Effector CD4-positive, alpha-beta T cell (primary cell): ENCODE measurements around the gene RDH13.
"Not testable (repeated sequence)": the region's sequence is repeated elsewhere in the genome, so short reads cannot be mapped to it uniquely, and the experiment has no call there.

Experiments
- DNase-seq: peaks from one replicate; pipeline ENCODE4 v3.0.0-alpha.2; 2020

RDH13 gene

DNA sequence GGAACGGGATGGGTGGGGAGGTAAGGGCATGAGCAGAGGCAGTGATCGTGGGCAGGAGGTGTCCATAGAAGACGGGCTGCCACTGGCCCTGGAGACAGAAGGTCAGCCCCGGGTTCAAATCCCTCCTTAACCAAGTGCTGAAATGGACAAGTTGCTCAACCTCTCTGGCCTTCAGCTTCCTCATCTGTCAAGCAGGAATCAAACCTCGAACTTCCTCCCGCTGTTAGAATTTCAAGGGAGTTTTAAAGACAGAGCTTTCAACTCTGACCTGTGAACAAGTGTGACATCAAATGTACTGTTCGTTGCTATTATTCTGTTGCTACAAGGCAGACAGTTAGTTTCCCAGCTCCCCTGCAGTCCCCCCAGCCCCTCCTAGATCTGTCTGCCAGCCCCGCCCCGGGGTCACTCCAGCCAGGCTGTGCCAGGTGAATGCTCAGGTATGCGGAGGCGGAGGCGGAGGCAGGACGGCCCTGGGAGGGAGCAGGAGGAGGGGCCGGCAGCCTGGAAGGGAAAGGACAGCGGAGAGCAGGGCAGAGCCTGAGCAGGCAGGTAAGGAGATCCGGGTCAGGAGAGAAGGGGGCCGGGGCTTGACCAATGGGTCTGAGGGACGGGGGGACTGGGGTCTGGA, 12.5 kb upstream of the RDH13 start, which contains the start of gene EPS8L1:
TSS of gene EPS8L1 (plus strand) at position 499 of the 628 bp plus-strand sequence. CDS start 576 bp downstream, outside the sequence.
- DNase-seq = no peak

- DNase-seq = no peak
Measured at GRCh38 chr19:55071913-55072312, 9.0 kb upstream of the RDH13 start.

GRCh38 chr19:55071129-55071502, 8.2 kb upstream of the RDH13 start:
- no peak for DNase-seq

GRCh38 chr19:55070466-55071128, 7.6 kb upstream of the RDH13 start:
- DNase-seq = no peak

GRCh38 chr19:55069865-55070197, 6.9 kb upstream of the RDH13 start:
- no peak for DNase-seq

DNA sequence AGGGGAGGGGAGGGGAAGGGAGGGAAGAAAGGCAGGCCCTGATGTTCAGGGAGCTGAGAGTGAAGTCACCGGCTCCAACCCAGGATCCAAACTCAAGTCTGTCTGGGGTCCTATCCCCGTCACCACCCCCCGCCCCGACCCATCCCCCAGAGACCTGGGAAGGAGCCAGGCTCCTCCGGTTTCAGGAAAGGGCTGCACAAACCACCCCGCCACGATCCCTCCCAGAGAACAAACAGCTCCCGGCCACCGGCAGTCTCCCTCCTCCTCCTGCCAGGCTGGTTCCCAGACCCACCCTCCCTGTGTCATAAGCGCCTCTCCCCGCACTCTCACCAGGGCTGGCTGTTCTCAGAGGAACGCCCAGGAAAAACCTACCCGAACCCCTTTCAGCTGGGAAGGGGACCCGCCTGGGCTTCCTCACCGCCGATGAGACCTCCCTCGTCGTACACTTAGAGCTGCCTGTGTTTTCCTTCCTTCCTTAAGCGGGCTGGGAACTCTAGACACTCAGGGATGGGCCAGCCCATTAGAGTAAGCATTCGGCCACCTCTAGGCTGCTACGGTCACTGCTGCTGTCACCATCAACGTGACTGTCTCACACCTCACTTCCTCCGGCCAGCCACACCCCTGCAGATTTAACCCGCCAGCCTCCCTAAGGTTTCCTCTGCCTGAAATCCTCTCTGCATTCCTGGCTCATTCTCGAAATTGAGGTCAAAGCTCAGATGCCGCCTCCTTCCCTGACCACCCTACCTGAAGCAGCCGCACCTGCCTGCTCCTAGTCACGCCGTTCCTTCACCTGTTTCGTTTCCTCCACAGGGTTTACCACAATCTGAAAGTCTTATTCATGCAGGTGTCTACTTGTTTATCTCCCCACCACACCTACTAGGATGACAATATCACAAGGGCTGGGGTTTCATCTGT, 6.3 kb upstream of the RDH13 start:
- DNase-seq = no peak

- no peak for DNase-seq
Measured at GRCh38 chr19:55067869-55068268, 4.9 kb upstream of the RDH13 start.

GRCh38 chr19:55066107-55066709, 3.3 kb upstream of the RDH13 start:
- no peak for DNase-seq

DNA sequence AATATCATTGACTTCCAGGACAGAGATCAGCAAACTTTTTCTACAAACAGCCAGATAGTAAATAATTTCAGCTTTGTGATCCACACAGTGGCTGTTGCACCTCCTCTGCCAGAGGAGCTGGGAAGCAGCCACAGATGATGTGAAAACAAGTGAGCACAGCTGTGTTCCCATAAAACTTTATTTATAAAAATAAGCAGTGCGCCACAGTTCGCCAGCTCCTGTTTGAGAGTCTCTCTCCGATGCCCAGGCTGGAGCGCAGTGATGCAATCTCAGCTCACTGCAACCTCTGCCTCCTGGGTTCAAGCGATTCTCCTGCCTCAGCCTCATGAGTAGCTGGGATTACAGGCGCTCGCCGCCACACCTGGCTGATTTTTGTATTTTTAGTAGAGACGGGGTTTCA, 2.6 kb upstream of the RDH13 start:
- not testable (repeated sequence) for DNase-seq

GRCh38 chr19:55063492-55063843, 520 bp upstream of the RDH13 start:
- no peak for DNase-seq

GRCh38 chr19:55060287-55060686, 2.7 kb downstream of the RDH13 start:
- DNase-seq = not testable (repeated sequence)

DNA sequence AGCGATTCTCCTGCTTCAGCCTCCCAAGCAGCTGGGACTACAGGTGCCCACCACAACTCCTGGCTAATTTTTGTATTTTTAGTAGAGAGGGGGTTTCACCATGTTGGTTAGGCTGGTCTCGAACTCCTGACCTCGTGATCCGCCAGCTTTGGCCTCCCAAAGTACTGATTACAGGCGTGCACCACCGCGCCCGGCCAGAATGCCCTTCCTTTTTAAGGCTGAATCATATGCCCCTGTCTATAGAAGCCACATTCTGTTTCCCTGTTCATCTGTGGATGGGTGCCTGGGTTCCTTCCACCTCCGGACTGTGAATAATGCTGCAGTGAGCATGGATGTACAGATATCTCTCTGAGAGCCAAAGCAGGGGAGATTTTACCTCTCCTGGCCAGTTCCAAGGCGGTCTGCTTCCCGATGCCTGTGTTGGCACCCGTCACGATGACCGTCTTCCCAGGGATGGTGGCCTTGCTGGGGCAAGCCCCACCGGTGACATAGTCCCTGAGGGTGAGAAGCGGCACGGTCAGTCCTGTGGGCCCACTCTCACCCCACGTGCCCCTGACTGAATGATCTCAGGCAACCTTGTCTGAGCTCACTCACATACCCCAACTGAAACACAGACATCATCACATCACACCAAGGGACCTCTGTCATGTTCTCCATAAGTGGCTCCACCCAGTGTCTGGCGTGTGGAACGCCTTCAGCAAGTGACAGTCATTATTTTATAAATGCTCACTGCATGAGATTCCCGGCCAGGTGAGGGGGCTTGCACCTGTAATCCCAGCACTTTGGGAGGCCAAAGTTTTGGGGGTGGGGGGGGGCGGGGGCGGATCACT, 4.0 kb downstream of the RDH13 start:
- no peak for DNase-seq

DNA sequence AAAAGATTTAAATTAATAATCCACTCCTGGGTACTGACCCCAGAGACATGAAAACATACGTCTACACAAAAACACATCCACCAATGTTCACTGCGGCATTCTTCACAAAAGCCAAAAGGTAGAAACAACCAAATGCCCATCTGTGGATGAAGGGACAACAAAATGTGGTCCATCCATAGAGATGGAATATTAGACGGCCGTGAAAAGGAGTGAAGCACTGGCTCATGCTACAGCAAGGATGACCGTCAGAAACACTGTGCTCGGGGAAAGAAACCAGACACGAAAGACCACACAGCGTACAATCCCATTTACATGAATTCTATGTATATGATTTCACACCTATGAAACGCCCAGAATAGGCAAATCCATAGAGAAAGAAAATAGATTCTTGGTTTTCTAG, 6.1 kb downstream of the RDH13 start:
- no peak for DNase-seq

DNA sequence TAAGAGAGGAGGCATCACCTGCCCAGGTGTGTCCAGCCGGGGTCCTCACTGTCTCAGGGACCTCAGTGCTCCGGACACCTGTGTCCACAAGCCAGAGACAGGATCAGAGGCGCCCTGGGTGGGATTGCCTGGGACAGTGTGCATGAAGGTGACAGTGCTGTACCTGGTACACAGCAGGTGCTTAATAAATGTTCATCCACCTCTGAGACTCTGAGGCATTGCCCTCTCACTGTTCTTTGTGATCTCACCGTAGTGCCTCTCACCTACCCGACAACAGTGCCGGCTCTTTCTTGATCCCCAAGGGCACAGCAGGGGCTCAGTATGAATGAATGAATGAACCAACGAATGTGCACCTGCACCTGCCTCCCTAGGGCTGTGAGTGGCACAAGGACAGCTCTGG, 9.2 kb downstream of the RDH13 start:
- no peak for DNase-seq

DNA sequence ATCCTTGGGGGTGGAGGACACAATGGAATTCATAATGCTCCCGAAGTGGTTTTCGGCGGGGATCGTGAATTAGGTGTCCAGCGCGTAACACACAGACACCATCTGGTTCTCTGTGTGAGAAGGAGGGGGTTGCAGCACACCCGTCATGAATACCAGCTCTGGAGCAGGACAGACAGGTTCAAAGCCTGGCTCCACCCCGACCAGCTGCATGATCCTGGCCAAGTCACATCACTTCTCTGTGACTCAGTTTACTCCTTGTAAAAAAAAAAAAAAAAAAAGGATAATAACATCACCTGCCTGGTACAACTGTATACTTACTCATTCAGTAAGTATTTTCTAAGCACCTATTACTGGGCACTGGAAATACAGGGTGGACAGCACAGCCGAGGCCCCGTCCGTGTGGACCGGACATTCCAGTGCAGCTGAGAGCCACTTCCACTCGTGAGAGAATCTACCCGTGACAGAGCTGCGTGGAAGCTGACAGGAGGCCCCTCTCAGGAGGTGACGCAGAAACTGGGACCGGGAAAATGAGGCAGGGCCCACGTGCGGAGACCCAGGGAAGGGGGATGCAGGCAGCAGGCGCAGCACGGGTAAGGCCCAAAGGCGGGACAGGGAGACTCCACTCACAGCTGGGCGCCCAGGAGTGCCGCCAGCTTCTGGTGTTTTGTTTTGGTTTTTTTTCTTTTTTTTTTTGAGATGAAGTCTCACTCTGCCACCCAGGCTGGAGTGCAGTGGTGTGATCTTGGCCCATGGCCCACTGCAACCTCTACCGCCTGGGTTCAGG, 12.0 kb downstream of the RDH13 start:
- DNase-seq = no peak

GRCh38 chr19:55048446-55048845, 14.5 kb downstream of the RDH13 start:
- DNase-seq = no peak

- no peak for DNase-seq
Measured at GRCh38 chr19:55047951-55048350, 15.0 kb downstream of the RDH13 start.

DNA sequence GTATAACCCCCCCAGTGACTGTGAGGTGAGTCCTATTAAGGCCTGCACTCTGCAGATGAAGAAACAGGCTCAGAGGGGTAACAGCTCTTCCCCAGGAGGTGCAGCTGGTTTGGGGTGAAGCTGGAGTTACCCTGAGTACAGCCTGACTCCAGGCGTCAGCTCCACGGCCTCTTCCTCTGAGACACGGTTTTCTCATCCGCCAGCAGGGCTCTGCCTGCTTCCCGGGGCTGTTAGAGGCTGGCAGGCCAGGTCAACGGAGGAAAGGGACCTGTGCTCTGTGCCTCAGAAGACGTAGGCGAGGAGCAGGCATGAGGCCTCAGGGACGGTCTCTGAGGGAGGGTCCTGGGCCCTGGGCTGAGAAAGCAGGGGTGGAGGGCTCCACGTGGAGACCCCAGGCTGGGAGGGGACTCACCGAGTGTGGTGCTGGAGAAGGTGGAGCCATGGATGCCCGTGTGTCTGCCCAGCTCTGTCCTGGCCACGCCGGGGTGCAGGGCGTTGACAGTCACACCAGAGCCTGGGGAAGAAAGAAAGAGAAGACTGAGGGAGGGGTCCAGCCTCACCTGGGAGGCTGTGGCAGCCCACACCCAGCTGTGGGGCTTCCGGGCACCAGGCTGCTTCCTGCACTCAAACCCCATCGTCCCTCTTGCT, 15.8 kb downstream of the RDH13 start:
- no peak for DNase-seq

GRCh38 chr19:55044771-55045716, 17.9 kb downstream of the RDH13 start:
- DNase-seq = no peak

- no peak for DNase-seq
Measured at GRCh38 chr19:55044286-55044685, 18.7 kb downstream of the RDH13 start.
